HepG2 (cell line): Measurements from ENCODE around the gene ARIH1. TPM values are rescaled to one million over a fixed set of nuclear protein-coding genes. Genes with fewer than 3 reads are reported as not detected.

ENCODE experiments used
- AHR ChIP-seq: IDR thresholded peaks from 2 replicates; pipeline ENCODE4 v1.6.1; 2018; ENCODE audit warnings: missing genetic modification reagents, missing compliant biosample characterization
- CHCHD3 ChIP-seq: sonication (generic); formaldehyde crosslinking; IDR thresholded peaks from 2 replicates; pipeline ENCODE4 v1.8.0; 2022; ENCODE audit warnings: mild to moderate bottlenecking, missing genetic modification reagents, moderate library complexity
- HNRNPH1 ChIP-seq: fragments of 200-400 bp; formaldehyde crosslinking; optimal IDR thresholded peaks from 2 replicates; pipeline ENCODE3; 2017; ENCODE audit warnings: mild to moderate bottlenecking, low read depth, low read length
- KDM4B ChIP-seq: sonication (generic); formaldehyde crosslinking; IDR thresholded peaks from 2 replicates; pipeline ENCODE4 v1.4.0; 2020; ENCODE audit warnings: missing genetic modification reagents
- KLF16 ChIP-seq, 2 experiments: sonication (generic) in 1 of 2; formaldehyde crosslinking in 1 of 2; IDR thresholded peaks; 2 replicates each; pipeline versions ENCODE4 v1.6.1 to v1.8.0; 2016 to 2023; ENCODE audit warnings: missing genetic modification reagents in 2 of 2, missing compliant biosample characterization in 1 of 2
- MAFK ChIP-seq, 2 experiments: IDR thresholded peaks in 1 of 2; conservative IDR thresholded peaks in 1 of 2; 2 replicates each; pipeline ENCODE4 v1.6.1; 2011; ENCODE audit warnings: improper control_type of control experiment in 2 of 2, low read length in 2 of 2
- NFYC ChIP-seq: IDR thresholded peaks from 2 replicates; pipeline ENCODE4 v1.6.1; 2016; ENCODE audit warnings: missing genetic modification reagents, missing compliant biosample characterization
- SALL1 ChIP-seq: sonication (generic); formaldehyde crosslinking; IDR thresholded peaks from 2 replicates; pipeline ENCODE4 v1.8.0; 2022; ENCODE audit warnings: mild to moderate bottlenecking, missing genetic modification reagents
- ZBTB20 ChIP-seq: sonication (generic); formaldehyde crosslinking; IDR thresholded peaks from 2 replicates; pipeline ENCODE4 v1.8.1; 2023; ENCODE audit warnings: missing genetic modification reagents, low read depth, mild to moderate bottlenecking, borderline replicate concordance
- ZBTB8A ChIP-seq: sonication (generic); formaldehyde crosslinking; IDR thresholded peaks from 2 replicates; pipeline ENCODE4 v1.4.0; 2020; ENCODE audit warnings: mild to moderate bottlenecking, low read depth, missing genetic modification reagents, borderline replicate concordance
- ZMYM3 ChIP-seq: sonication (generic); formaldehyde crosslinking; IDR thresholded peaks from 2 replicates; pipeline ENCODE4 v1.5.1; 2020; ENCODE audit warnings: mild to moderate bottlenecking, missing genetic modification reagents
- ZNF549 ChIP-seq: sonication (generic); formaldehyde crosslinking; IDR thresholded peaks from 2 replicates; pipeline ENCODE4 v1.5.0; 2020; ENCODE audit warnings: missing genetic modification reagents
- ZNF589 ChIP-seq: sonication (generic); formaldehyde crosslinking; conservative IDR thresholded peaks from 2 replicates; pipeline ENCODE4 v1.8.0; 2022; ENCODE audit warnings: mild to moderate bottlenecking, moderate library complexity, missing genetic modification reagents
- polyA plus RNA-seq, 8 experiments: library from polyadenylated mRNA; depleted of rRNA in 3 of 8; stranded (reverse) in 7 of 8; unstranded in 1 of 8; fragments of >200 nt; fragmentation: Illumina TruSeq in 4 of 8; extraction: Trizol in 4 of 8; gene quantifications; 2 replicates each; pipeline versions ENCODE4 v1.2.1 to v1.2.3, GENCODE V29; 2011 to 2016; ENCODE audit warnings: low read depth in 4 of 8, missing spikeins in 1 of 8, mixed read lengths in 1 of 8; ENCODE audit not compliant: insufficient read depth in 1 of 8
- total RNA-seq, 5 experiments: library from RNA; depleted of rRNA; stranded (reverse); fragments of >200 nt; fragmentation: Illumina TruSeq; extraction: Trizol; gene quantifications; 2 replicates each; pipeline ENCODE4 v1.2.3, GENCODE V29; 2016; ENCODE audit warnings: low read depth in 1 of 5
- TF ChIP-seq, protein P1 (sequence below): sonication (generic); formaldehyde crosslinking; conservative IDR thresholded peaks from 2 replicates; pipeline ENCODE4 v1.5.0; 2020; ENCODE audit warnings: missing genetic modification reagents
- TF ChIP-seq, protein P2 (sequence below): sonication (generic); formaldehyde crosslinking; IDR thresholded peaks from 2 replicates; pipeline ENCODE4 v1.9.0; 2021; ENCODE audit warnings: missing genetic modification reagents, borderline replicate concordance
- TF ChIP-seq, protein P3 (sequence below): sonication (generic); formaldehyde crosslinking; IDR thresholded peaks from 2 replicates; pipeline ENCODE4 v1.4.0; 2020; ENCODE audit warnings: missing genetic modification reagents
- TF ChIP-seq, protein P4 (sequence below), 2 experiments: sonication (generic) in 1 of 2; formaldehyde crosslinking in 1 of 2; IDR thresholded peaks; 2 replicates each; pipeline versions ENCODE4 v1.5.1 to v1.6.1; 2011 to 2020; ENCODE audit warnings: borderline replicate concordance in 1 of 2, low read depth in 1 of 2, low read length in 1 of 2, mild to moderate bottlenecking in 1 of 2, missing genetic modification reagents in 1 of 2, moderate library complexity in 1 of 2

Gene ARIH1
- total and polyA plus RNA-seq, 2 of the 13 experiments (the other 11 are each of a cell fraction or from before 2014, with no cell fraction given): 38.8 to 59.8 TPM

DNA sequence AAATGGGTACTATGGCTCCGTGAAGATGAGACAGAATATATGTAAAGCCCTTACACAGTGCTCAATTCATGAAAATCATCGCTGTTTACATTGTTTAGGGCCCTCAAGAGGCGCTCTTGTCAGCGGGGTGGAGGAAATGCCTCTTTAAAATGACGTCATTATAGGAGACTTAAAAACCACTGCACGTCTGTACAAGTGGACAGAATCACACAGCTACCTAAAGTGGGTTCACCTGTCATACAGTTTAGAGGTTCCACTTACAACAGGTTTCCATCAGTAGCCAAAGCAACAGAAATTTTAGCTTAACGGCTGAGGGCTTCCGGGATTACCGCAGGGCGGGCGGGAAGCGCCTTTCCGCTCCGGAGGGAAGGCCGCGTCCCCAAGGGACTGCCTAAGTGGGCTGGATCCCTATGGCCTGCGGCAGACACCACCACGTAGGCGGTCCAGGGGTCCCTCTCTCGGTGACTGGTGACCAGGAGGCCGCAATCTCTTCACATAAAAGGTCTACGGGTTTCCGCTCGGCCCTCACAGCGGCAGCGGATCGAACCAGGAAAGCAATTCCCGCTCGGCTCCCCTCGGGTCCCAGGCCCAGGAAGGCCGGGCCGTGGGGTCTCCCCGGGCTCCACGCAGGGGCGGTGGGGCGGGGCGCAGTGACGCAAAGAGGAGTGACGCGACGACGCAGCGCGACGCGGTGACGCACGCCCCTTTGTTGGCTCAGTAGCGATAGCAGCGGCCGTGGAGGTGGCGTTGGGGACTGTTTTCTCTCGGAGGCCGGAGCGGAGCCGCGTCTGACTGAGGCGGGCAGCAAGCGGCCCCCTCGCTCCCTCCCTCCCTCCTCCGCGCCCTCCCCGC, at the start of gene ARIH1 (continued):
- peak; percentile 29 for TF ChIP-seq HNRNPH1
- TF ChIP-seq ZNF549: no peak
- TF ChIP-seq, protein P1, sequence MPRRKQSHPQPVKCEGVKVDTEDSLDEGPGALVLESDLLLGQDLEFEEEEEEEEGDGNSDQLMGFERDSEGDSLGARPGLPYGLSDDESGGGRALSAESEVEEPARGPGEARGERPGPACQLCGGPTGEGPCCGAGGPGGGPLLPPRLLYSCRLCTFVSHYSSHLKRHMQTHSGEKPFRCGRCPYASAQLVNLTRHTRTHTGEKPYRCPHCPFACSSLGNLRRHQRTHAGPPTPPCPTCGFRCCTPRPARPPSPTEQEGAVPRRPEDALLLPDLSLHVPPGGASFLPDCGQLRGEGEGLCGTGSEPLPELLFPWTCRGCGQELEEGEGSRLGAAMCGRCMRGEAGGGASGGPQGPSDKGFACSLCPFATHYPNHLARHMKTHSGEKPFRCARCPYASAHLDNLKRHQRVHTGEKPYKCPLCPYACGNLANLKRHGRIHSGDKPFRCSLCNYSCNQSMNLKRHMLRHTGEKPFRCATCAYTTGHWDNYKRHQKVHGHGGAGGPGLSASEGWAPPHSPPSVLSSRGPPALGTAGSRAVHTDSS (CRISPR knock-in tag): no peak
- TF ChIP-seq CHCHD3: peak; percentile 53; the same call in 1 of the 2 replicates
- peak; percentile 37; the same call in 1 of the 2 replicates for TF ChIP-seq NFYC (CRISPR knock-in tag)
- TF ChIP-seq KLF16 (CRISPR knock-in tag; IDR thresholded peaks at IDR 0.05): peak in 1 of 2 experiments; percentile 93; a peak in 2 of 4 replicates
- TF ChIP-seq KDM4B: peak; percentile 72; the same call in 1 of the 2 replicates
- no peak for TF ChIP-seq MAFK (conservative IDR thresholded peaks at IDR 0.05 in 1 of 2, IDR thresholded peaks at IDR 0.05 in 1 of 2; ENCODE audit: low read length in 2 of 2)
- TF ChIP-seq, protein P2, sequence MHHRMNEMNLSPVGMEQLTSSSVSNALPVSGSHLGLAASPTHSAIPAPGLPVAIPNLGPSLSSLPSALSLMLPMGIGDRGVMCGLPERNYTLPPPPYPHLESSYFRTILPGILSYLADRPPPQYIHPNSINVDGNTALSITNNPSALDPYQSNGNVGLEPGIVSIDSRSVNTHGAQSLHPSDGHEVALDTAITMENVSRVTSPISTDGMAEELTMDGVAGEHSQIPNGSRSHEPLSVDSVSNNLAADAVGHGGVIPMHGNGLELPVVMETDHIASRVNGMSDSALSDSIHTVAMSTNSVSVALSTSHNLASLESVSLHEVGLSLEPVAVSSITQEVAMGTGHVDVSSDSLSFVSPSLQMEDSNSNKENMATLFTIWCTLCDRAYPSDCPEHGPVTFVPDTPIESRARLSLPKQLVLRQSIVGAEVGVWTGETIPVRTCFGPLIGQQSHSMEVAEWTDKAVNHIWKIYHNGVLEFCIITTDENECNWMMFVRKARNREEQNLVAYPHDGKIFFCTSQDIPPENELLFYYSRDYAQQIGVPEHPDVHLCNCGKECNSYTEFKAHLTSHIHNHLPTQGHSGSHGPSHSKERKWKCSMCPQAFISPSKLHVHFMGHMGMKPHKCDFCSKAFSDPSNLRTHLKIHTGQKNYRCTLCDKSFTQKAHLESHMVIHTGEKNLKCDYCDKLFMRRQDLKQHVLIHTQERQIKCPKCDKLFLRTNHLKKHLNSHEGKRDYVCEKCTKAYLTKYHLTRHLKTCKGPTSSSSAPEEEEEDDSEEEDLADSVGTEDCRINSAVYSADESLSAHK (CRISPR knock-in tag): no peak
- TF ChIP-seq AHR: peak; percentile 91
- TF ChIP-seq, protein P3, sequence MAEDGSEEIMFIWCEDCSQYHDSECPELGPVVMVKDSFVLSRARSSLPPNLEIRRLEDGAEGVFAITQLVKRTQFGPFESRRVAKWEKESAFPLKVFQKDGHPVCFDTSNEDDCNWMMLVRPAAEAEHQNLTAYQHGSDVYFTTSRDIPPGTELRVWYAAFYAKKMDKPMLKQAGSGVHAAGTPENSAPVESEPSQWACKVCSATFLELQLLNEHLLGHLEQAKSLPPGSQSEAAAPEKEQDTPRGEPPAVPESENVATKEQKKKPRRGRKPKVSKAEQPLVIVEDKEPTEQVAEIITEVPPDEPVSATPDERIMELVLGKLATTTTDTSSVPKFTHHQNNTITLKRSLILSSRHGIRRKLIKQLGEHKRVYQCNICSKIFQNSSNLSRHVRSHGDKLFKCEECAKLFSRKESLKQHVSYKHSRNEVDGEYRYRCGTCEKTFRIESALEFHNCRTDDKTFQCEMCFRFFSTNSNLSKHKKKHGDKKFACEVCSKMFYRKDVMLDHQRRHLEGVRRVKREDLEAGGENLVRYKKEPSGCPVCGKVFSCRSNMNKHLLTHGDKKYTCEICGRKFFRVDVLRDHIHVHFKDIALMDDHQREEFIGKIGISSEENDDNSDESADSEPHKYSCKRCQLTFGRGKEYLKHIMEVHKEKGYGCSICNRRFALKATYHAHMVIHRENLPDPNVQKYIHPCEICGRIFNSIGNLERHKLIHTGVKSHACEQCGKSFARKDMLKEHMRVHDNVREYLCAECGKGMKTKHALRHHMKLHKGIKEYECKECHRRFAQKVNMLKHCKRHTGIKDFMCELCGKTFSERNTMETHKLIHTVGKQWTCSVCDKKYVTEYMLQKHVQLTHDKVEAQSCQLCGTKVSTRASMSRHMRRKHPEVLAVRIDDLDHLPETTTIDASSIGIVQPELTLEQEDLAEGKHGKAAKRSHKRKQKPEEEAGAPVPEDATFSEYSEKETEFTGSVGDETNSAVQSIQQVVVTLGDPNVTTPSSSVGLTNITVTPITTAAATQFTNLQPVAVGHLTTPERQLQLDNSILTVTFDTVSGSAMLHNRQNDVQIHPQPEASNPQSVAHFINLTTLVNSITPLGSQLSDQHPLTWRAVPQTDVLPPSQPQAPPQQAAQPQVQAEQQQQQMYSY (CRISPR knock-in tag): 0 out of 2 replicates have a peak, but pooled peaks have one; percentile 60
- peak; percentile 43; the same call in 1 of the 2 replicates for TF ChIP-seq ZMYM3 (CRISPR knock-in tag)
- TF ChIP-seq ZBTB8A: no peak
- TF ChIP-seq, protein P4, sequence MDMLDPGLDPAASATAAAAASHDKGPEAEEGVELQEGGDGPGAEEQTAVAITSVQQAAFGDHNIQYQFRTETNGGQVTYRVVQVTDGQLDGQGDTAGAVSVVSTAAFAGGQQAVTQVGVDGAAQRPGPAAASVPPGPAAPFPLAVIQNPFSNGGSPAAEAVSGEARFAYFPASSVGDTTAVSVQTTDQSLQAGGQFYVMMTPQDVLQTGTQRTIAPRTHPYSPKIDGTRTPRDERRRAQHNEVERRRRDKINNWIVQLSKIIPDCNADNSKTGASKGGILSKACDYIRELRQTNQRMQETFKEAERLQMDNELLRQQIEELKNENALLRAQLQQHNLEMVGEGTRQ (IDR thresholded peaks at IDR 0.05; ENCODE audit: low read depth, low read length): no peak
- TF ChIP-seq, protein P4 (CRISPR knock-in tag; IDR thresholded peaks at IDR 0.05; ENCODE audit: borderline replicate concordance): no peak; the same call in 1 of the 2 replicates
- peak; percentile 69 for TF ChIP-seq ZBTB20 (CRISPR knock-in tag)
- peak; percentile 97 for TF ChIP-seq ZNF589 (CRISPR knock-in tag)
- TF ChIP-seq SALL1 (CRISPR knock-in tag): peak; percentile 94
